Liver (tissue), 9 donors: ENCODE results near the gene ANO4. TPM values are rescaled to one million over a fixed set of nuclear protein-coding genes. Genes with fewer than 3 reads are reported as not detected.

ENCODE experiments used
- DNase-seq: peaks from one replicate; pipeline ENCODE4 v3.0.0-alpha.2; 2017; ENCODE audit warnings: low spot score
- H3K27ac ChIP-seq, 2 donors: one replicate each; pipeline ENCODE4 v1.7.0; 2013; ENCODE audit warnings: inconsistent platforms in 2 of 2, low read length in 2 of 2, control low read depth in 1 of 2, low read depth in 1 of 2, mild to moderate bottlenecking in 1 of 2
- H3K27me3 ChIP-seq, 4 donors: one replicate each; pipeline versions ENCODE4 v1.6.1 to v1.7.0; 2013; ENCODE audit warnings: low read length in 3 of 4, inconsistent platforms in 1 of 4, mild to moderate bottlenecking in 1 of 4, moderate library complexity in 1 of 4; ENCODE audit not compliant: control insufficient read depth in 4 of 4, insufficient read depth in 4 of 4
- H3K36me3 ChIP-seq, 4 donors: one replicate each; pipeline versions ENCODE4 v1.6.1 to v1.7.0; 2013; ENCODE audit warnings: low read length in 3 of 4, mild to moderate bottlenecking in 3 of 4, low read depth in 1 of 4, moderate library complexity in 1 of 4; ENCODE audit not compliant: control insufficient read depth in 4 of 4, insufficient read depth in 3 of 4
- H3K4me1 ChIP-seq, 4 donors: one replicate each; pipeline versions ENCODE4 v1.6.1 to v1.7.0; 2013; ENCODE audit warnings: low read length in 3 of 4, mild to moderate bottlenecking in 3 of 4, moderate library complexity in 1 of 4; ENCODE audit not compliant: control insufficient read depth in 4 of 4, insufficient read depth in 4 of 4
- H3K4me3 ChIP-seq, 3 donors: one replicate each; pipeline versions ENCODE4 v1.6.1 to v1.7.0; 2013; ENCODE audit warnings: low read length in 3 of 3, control low read depth in 1 of 3, low read depth in 1 of 3, mild to moderate bottlenecking in 1 of 3
- H3K9ac ChIP-seq, 2 donors: one replicate each; pipeline ENCODE4 v1.7.0; 2013; ENCODE audit warnings: low read length in 2 of 2, mild to moderate bottlenecking in 2 of 2, moderate library complexity in 2 of 2, control low read depth in 1 of 2, low read depth in 1 of 2
- H3K9me3 ChIP-seq, 4 donors: one replicate each; pipeline versions ENCODE4 v1.6.1 to v1.7.0; 2013; ENCODE audit warnings: low read length in 3 of 4; ENCODE audit not compliant: control insufficient read depth in 4 of 4
- ATF3 ChIP-seq: IDR thresholded peaks from 2 replicates; pipeline ENCODE4 v1.6.1; 2016; ENCODE audit warnings: antibody characterized with exemption
- CTCF ChIP-seq: fragments of 150-350 bp; IDR thresholded peaks from 2 replicates; pipeline ENCODE4 v1.5.1; 2017; ENCODE audit warnings: improper control_type of control experiment, low read depth, low read length; ENCODE audit not compliant: missing input control
- EGR1 ChIP-seq, 2 donors: IDR thresholded peaks; 2 replicates each; pipeline ENCODE4 v1.6.1; 2016 to 2018; ENCODE audit warnings: antibody characterized with exemption in 2 of 2, low read depth in 2 of 2
- FOXA1 ChIP-seq: IDR thresholded peaks from 2 replicates; pipeline ENCODE4 v1.6.1; 2016; ENCODE audit warnings: antibody characterized with exemption
- FOXA2 ChIP-seq: IDR thresholded peaks from 2 replicates; pipeline ENCODE4 v1.6.1; 2016; ENCODE audit warnings: antibody characterized with exemption
- GABPA ChIP-seq, 2 donors: IDR thresholded peaks in 1 of 2; conservative IDR thresholded peaks in 1 of 2; 2 replicates each; pipeline ENCODE4 v1.6.1; 2016; ENCODE audit warnings: antibody characterized with exemption in 2 of 2, mild to moderate bottlenecking in 1 of 2, moderate library complexity in 1 of 2
- HNF4A ChIP-seq, 2 donors: conservative IDR thresholded peaks; 2 replicates each; pipeline ENCODE4 v1.6.1; 2016; ENCODE audit warnings: antibody characterized with exemption in 2 of 2, mild to moderate bottlenecking in 2 of 2
- HNF4G ChIP-seq: IDR thresholded peaks from 2 replicates; pipeline ENCODE4 v1.6.1; 2016; ENCODE audit warnings: antibody characterized with exemption
- JUND ChIP-seq, 2 donors: IDR thresholded peaks; 2 replicates each; pipeline ENCODE4 v1.6.1; 2016; ENCODE audit warnings: antibody characterized with exemption in 2 of 2
- MAX ChIP-seq: IDR thresholded peaks from 2 replicates; pipeline ENCODE4 v1.6.1; 2016; ENCODE audit warnings: antibody characterized with exemption
- NR2F2 ChIP-seq: IDR thresholded peaks from 2 replicates; pipeline ENCODE4 v1.6.1; 2016; ENCODE audit warnings: antibody characterized with exemption
- RAD21 ChIP-seq, 2 donors: IDR thresholded peaks; 2 replicates each; pipeline ENCODE4 v1.6.1; 2016; ENCODE audit warnings: antibody characterized with exemption in 2 of 2, mild to moderate bottlenecking in 2 of 2
- REST ChIP-seq: IDR thresholded peaks from 2 replicates; pipeline ENCODE4 v1.6.1; 2016; ENCODE audit warnings: antibody characterized with exemption, mild to moderate bottlenecking
- RXRA ChIP-seq, 2 donors: IDR thresholded peaks; 2 replicates each; pipeline ENCODE4 v1.6.1; 2017 to 2018; ENCODE audit warnings: antibody characterized with exemption in 2 of 2, mild to moderate bottlenecking in 1 of 2
- SP1 ChIP-seq: IDR thresholded peaks from 2 replicates; pipeline ENCODE4 v1.6.1; 2018; ENCODE audit warnings: antibody characterized with exemption, mild to moderate bottlenecking
- TAF1 ChIP-seq: conservative IDR thresholded peaks from 2 replicates; pipeline ENCODE4 v1.6.1; 2016; ENCODE audit warnings: antibody characterized with exemption, mild to moderate bottlenecking
- YY1 ChIP-seq: IDR thresholded peaks from 2 replicates; pipeline ENCODE4 v1.6.1; 2016; ENCODE audit warnings: antibody characterized with exemption, mild to moderate bottlenecking
- ZBTB33 ChIP-seq: IDR thresholded peaks from 2 replicates; pipeline ENCODE4 v1.6.1; 2016; ENCODE audit warnings: antibody characterized with exemption
- WGBS: extraction: QIAGEN DNeasy Blood & Tissue Kit; methylation state at CpG from one replicate; pipeline ENCODE4 v1.1.7; 2013; 5-methylcytosine and 5-hydroxymethylcytosine counted together
- polyA plus RNA-seq, 2 donors: library from polyadenylated mRNA; stranded (reverse) in 1 of 2; unstranded in 1 of 2; fragments of 200-250 nt in 1 of 2; fragments of >200 nt in 1 of 2; fragmentation: Nextera tagmentation in 1 of 2; extraction: Ambion mirVana in 1 of 2; gene quantifications; one replicate each; pipeline versions ENCODE4 v1.2.1 to v1.2.3, GENCODE V29; 2013 to 2015
- total RNA-seq, 2 donors: library from RNA; depleted of rRNA; stranded (reverse); fragments of >200 nt; gene quantifications; one replicate each; pipeline ENCODE4 v1.2.3, GENCODE V29; 2014
- donor health status: healthy.
- donor health status: healthy.
- donor health status: healthy.
- donor health status: healthy.
- donor health status: healthy.

The ANO4 gene
- total and polyA plus RNA-seq, 4 donors, result 0.08 to 2.2 (median 0.17) TPM; not detected in 1

- 63% methylated on average over 4 of the region's 4 CpGs for WGBS
- Histone ChIP-seq H3K27me3 (no peaks in the 10 kb centered on the region), H3K36me3 (no peaks in the 10 kb centered on the region), H3K9me3 (no peaks in the 10 kb centered on the region), H3K4me1 (no peaks in the 10 kb centered on the region), H3K27ac (no peak overlapping the region), H3K4me3 (no peak overlapping the region), H3K9ac (no peak overlapping the region)
- DNase-seq, result no peak
- TF ChIP-seq FOXA1 (no peak), FOXA2 (no peak)
These were observed 68.1 kb downstream of the ANO4 start for GRCh38 chr12:100862676-100863075.

GRCh38 chr12:100864366-100864765 is 69.8 kb downstream of the ANO4 start:
- no peak overlapping the region for H3K9ac ChIP-seq
- no peaks in the 10 kb centered on the region for H3K27me3 ChIP-seq
- no peaks in the 10 kb centered on the region for H3K4me1 ChIP-seq
- no peak for TF ChIP-seq HNF4A (conservative IDR thresholded peaks at IDR 0.05)
- TF ChIP-seq GABPA (IDR thresholded peaks at IDR 0.05 in 1 of 2, conservative IDR thresholded peaks at IDR 0.05 in 1 of 2), result no peak
- no peak for TF ChIP-seq REST
- no peak for TF ChIP-seq HNF4G
- no peak for TF ChIP-seq JUND (IDR thresholded peaks at IDR 0.05)
- TF ChIP-seq ATF3, result no peak
- TF ChIP-seq TAF1, result no peak
- no peak for TF ChIP-seq FOXA2
- TF ChIP-seq ZBTB33, result no peak
- no peak for TF ChIP-seq RAD21 (IDR thresholded peaks at IDR 0.05)
- TF ChIP-seq CTCF, result no peak
- TF ChIP-seq MAX, result no peak
- no peak for TF ChIP-seq FOXA1
- TF ChIP-seq EGR1 (IDR thresholded peaks at IDR 0.05; ENCODE audit: low read depth in 2 of 2), result no peak
- no peak for TF ChIP-seq RXRA (IDR thresholded peaks at IDR 0.05)
- no peak for TF ChIP-seq SP1
- TF ChIP-seq YY1, result no peak
- no peak for TF ChIP-seq NR2F2
- no peak for DNase-seq
- H3K9me3 ChIP-seq, result no peaks in the 10 kb centered on the region
- no peak overlapping the region for H3K27ac ChIP-seq
- no peaks in the 10 kb centered on the region for H3K36me3 ChIP-seq
- 84% methylated on average over 6 of the region's 6 CpGs for WGBS
- H3K4me3 ChIP-seq, result no peak overlapping the region
